Mesodermal cell (in vitro differentiated cells): ENCODE data around the gene COX8A.

Source experiments
- H3K27ac ChIP-seq: 2 replicates; pipeline ENCODE4 v1.7.0; 2013; ENCODE audit warnings: mild to moderate bottlenecking, low read depth, low read length, moderate library complexity; ENCODE audit not compliant: severe bottlenecking
- H3K36me3 ChIP-seq: 2 replicates; pipeline ENCODE4 v1.7.1; 2013; ENCODE audit warnings: mild to moderate bottlenecking, low read length, moderate library complexity; ENCODE audit not compliant: control insufficient read depth, insufficient read depth
- H3K4me1 ChIP-seq: one replicate; pipeline ENCODE4 v1.7.1; 2013; ENCODE audit warnings: mild to moderate bottlenecking, low read length; ENCODE audit not compliant: insufficient read depth, control insufficient read depth, poor library complexity, severe bottlenecking
- H3K4me3 ChIP-seq: 2 replicates; pipeline ENCODE4 v1.7.0; 2013; ENCODE audit warnings: low read length, control low read depth, mild to moderate bottlenecking; ENCODE audit not compliant: insufficient read depth, poor library complexity, severe bottlenecking; ENCODE audit errors: extremely low read depth
- H3K9me3 ChIP-seq: 2 replicates; pipeline ENCODE4 v1.7.1; 2013; ENCODE audit warnings: mild to moderate bottlenecking, low read length, moderate library complexity; ENCODE audit not compliant: control insufficient read depth
- WGBS, 2 experiments: methylation state at CpG; one replicate each; pipeline ENCODE4 v1.1.5; 2013; ENCODE audit warnings: missing lambda C conversion rate in 2 of 2; ENCODE audit not compliant: insufficient coverage in 2 of 2; 5-methylcytosine and 5-hydroxymethylcytosine counted together

The COX8A gene

GRCh38 chr11:64005691-64006090 is 31.3 kb downstream of the COX8A start:
- Histone ChIP-seq H3K4me1 (peaks cover 12% of the 10 kb centered on the region), H3K27ac (no peak overlapping the region), H3K36me3 (no peaks in the 10 kb centered on the region), H3K4me3 (no peak overlapping the region), H3K9me3 (peaks cover 6% of the 10 kb centered on the region)
- WGBS, 2 experiments = 91 to 96% methylated on average over 4 of the region's 4 CpGs

- Histone ChIP-seq H3K27ac (no peak overlapping the region), H3K9me3 (peaks cover 12% of the 10 kb centered on the region), H3K4me3 (no peak overlapping the region), H3K36me3 (no peaks in the 10 kb centered on the region), H3K4me1 (peaks cover 12% of the 10 kb centered on the region)
- WGBS, 2 experiments = 75 to 92% methylated on average over 5 to 8 of the region's 12 CpGs
These were observed 32.0 kb downstream of the COX8A start for GRCh38 chr11:64006398-64006797.

GRCh38 chr11:64007160-64007628 is 32.8 kb downstream of the COX8A start:
- peaks cover 12% of the 10 kb centered on the region for H3K9me3 ChIP-seq
- H3K4me1 ChIP-seq = peaks cover 12% of the 10 kb centered on the region
- WGBS, 2 experiments = 0 to 2% methylated on average over 12 to 26 of the region's 27 CpGs
- H3K36me3 ChIP-seq = no peaks in the 10 kb centered on the region
- peak overlapping the region; percentile 19 for H3K4me3 ChIP-seq
- H3K27ac ChIP-seq = no peak overlapping the region

GRCh38 chr11:64007629-64008282 is 33.3 kb downstream of the COX8A start:
- peak overlapping the region; percentile 19 for H3K4me3 ChIP-seq
- H3K4me1 ChIP-seq = peaks cover 12% of the 10 kb centered on the region
- H3K27ac ChIP-seq = no peak overlapping the region
- WGBS, 2 experiments = 5 to 8% methylated on average over 34 to 35 of the region's 40 CpGs
- H3K36me3 ChIP-seq = no peaks in the 10 kb centered on the region
- peaks cover 12% of the 10 kb centered on the region for H3K9me3 ChIP-seq

GRCh38 chr11:64008283-64008913 is 34.0 kb downstream of the COX8A start:
- Histone ChIP-seq H3K27ac (no peak overlapping the region), H3K9me3 (peaks cover 12% of the 10 kb centered on the region), H3K36me3 (no peaks in the 10 kb centered on the region), H3K4me3 (peak overlapping the region; percentile 16), H3K4me1 (peaks cover 12% of the 10 kb centered on the region)
- WGBS, 2 experiments = 87 to 89% methylated on average over 17 to 20 of the region's 26 CpGs

GRCh38 chr11:64008914-64009633 is 34.7 kb downstream of the COX8A start:
- Histone ChIP-seq H3K36me3 (no peaks in the 10 kb centered on the region), H3K27ac (no peak overlapping the region), H3K4me3 (no peak overlapping the region), H3K4me1 (peaks cover 12% of the 10 kb centered on the region), H3K9me3 (peaks cover 12% of the 10 kb centered on the region)
- WGBS, 2 experiments = 88 to 91% methylated on average over 14 to 15 of the region's 18 CpGs

- WGBS, 2 experiments = 98% methylated on average over 5 to 7 of the region's 8 CpGs
- peaks cover 12% of the 10 kb centered on the region for H3K9me3 ChIP-seq
- no peak overlapping the region for H3K4me3 ChIP-seq
- H3K4me1 ChIP-seq = peaks cover 12% of the 10 kb centered on the region
- H3K27ac ChIP-seq = no peak overlapping the region
- no peaks in the 10 kb centered on the region for H3K36me3 ChIP-seq
These were observed 35.3 kb downstream of the COX8A start for GRCh38 chr11:64009710-64010109.

GRCh38 chr11:64010783-64011182 is 36.4 kb downstream of the COX8A start:
- no peak overlapping the region for H3K4me3 ChIP-seq
- 92 to 100% methylated on average over 2 of the region's 2 CpGs for WGBS, 2 experiments
- H3K9me3 ChIP-seq = peaks cover 12% of the 10 kb centered on the region
- no peak overlapping the region for H3K27ac ChIP-seq
- H3K36me3 ChIP-seq = no peaks in the 10 kb centered on the region
- H3K4me1 ChIP-seq = peaks cover 12% of the 10 kb centered on the region

GRCh38 chr11:64011371-64011770 is 37.0 kb downstream of the COX8A start:
- H3K4me1 ChIP-seq = peaks cover 12% of the 10 kb centered on the region
- WGBS, 2 experiments = 95 to 99% methylated on average over 7 to 8 of the region's 8 CpGs

GRCh38 chr11:64013141-64013896 is 38.9 kb downstream of the COX8A start:
- peaks cover 12% of the 10 kb centered on the region for H3K9me3 ChIP-seq
- H3K36me3 ChIP-seq = no peaks in the 10 kb centered on the region
- no peak overlapping the region for H3K4me3 ChIP-seq
- peaks cover under 1% of the 10 kb centered on the region for H3K4me1 ChIP-seq
- no peak overlapping the region for H3K27ac ChIP-seq
- WGBS, 2 experiments = 93% methylated on average over 16 of the region's 16 CpGs

More at GRCh38 chr11:64011371-64011770, 37.0 kb downstream of the COX8A start:
- Histone ChIP-seq H3K27ac (no peak overlapping the region), H3K4me3 (no peak overlapping the region), H3K36me3 (no peaks in the 10 kb centered on the region), H3K9me3 (peaks cover 12% of the 10 kb centered on the region)
